HG02610 (cell line): ENCODE data around the gene SMTNL1.

Experiments used
- ATAC-seq: cut with Tn5 transposase; IDR thresholded peaks from one replicate; pipeline ENCODE4 v1.9.1; 2021; ENCODE audit warnings: mild to moderate bottlenecking, moderate library complexity; ENCODE audit not compliant: unreplicated experiment

Gene SMTNL1, protein sequence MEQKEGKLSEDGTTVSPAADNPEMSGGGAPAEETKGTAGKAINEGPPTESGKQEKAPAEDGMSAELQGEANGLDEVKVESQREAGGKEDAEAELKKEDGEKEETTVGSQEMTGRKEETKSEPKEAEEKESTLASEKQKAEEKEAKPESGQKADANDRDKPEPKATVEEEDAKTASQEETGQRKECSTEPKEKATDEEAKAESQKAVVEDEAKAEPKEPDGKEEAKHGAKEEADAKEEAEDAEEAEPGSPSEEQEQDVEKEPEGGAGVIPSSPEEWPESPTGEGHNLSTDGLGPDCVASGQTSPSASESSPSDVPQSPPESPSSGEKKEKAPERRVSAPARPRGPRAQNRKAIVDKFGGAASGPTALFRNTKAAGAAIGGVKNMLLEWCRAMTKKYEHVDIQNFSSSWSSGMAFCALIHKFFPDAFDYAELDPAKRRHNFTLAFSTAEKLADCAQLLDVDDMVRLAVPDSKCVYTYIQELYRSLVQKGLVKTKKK

DNA sequence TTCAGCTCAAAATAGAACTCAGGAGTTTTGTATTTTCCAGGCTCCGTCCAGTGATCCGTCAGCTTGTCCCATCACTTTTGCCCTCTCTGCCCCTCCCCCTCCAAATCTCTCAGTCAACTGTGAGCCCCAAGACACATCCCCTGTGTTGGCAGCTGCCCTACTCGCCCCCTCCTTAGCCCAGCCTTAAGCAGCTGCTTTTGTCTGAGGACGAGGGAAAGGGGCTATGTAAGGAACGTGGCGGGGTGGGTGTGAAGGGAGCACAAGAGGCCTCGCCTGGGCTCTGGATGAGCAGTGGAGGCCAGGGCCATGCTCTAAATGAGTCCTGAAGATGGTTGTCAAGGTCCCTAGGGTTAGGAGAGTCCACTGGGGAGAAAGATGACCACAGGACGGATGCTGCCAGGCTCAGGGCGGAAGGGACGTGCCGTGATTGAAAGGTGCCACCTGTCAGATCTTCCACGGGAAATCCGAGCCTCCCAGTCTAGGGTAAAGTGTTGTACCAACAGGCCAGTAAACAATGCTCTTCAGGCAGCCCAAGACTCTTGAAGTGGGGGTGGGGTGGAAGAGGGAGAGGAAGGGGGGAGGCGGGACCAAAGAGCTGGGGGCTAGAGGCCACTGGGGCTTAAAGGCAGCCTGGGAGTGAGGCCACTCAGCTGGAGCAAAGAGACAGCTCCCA, at the start of gene SMTNL1:
SMTNL1 (plus strand) TSS at position 649 of the 673 bp plus-strand sequence. CDS start 5,048 bp downstream, outside the sequence.
- no peak for ATAC-seq

DNA sequence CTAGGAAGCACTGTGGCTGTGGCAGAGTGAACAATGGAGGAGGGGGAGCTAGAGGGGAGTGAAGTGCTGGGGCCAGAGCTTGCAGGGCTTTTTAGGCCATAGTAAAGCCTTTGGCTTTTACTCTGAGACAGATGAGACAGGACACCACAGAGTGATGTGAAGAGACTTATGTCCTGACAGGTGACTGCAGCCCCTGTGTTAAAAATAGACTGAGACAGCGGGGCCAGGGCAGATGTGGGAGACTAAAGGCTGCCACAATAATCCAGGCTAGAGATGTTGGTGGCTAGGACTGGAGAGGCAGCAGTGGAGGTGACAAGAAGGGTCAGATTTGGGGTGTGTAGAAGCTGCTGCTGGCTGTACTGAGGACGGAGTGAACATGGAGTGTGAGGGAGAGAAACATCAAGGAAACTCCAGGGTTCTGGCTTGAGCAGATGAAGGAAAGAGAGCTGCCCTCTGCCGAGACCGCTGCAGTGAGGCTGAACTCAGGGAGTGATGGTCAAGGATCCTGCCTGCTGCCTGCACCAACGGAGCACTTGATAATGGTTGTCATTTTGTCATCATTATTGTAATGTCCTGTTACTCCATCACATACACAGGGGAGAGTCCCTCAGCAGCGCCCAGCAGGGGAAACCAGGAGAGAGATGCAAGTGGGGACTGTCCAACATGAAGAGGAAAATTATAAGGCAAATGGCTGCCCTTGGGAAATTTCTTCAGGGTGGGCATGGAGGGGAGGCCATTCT, 49.3 kb upstream of the SMTNL1 start:
- no peak for ATAC-seq

DNA sequence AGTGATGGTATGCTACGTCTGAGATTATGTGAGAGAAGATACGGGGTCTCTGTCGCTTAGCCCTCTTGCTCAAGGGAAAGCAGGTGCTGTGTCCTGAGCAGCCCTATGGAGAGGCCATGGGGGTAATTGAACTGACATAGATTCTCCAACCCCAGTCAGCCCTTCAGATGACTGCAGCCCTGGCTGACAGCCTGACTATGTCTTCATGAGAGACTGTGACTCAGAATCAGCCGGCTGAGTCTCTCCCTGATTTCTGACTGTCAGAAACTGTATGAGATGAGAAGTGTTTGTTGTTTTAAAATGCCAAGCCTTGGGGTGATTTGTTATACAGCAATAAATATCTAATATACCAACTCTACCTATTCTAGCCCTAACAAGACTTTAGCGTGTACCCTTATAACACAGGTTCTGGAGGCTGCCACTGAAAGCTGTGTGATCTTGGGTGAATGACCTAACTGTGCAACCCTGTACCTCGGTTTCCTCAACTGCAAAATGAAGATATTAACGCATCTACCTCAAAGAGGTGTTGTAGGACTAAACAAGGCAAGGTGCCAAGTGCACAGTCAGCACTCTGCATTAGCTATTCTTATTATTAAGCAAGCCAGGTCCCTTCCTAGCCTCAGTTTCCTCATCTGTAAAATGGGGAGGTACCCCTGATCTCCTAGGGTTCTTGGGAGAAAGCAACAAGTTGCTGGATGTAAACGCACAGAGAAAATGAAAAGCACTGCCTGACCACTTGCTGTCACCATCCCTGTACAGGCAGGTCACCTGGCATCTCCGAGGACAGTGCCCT, 46.7 kb upstream of the SMTNL1 start:
- ATAC-seq = no peak

DNA sequence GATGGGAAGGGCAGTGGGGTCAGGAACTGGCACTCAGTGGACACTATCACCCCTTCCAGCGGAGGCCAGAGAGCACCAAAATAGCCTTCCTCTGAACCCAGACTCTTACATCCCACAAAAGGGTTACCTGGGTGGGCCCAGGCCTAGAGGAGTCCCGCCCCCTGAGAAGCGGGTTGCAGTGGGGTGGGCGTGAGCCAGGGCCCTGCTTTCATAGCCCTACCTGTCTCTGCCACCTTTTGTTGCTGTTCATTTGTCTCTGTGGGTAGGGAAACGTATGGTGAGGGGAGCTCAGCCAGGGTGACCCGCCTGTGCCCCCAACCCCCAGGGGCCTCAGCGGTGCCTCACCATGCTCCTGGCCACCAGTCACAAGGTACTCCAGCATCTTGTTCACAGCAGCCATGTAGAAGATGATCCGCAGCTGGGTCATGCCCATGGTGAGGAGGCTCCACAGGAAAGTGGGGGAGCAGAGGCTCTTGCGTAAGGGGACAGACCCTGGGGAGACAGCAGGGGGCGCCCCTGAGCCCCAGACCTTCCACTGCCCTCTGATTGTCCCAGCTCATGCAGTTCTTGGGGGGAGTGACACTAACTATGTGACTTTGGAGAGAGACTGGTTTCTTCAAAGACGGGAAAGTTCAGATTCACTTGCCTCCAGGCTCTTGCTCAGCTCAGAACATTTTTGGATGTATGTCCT, 45.9 kb upstream of the SMTNL1 start:
- ATAC-seq = no peak

DNA sequence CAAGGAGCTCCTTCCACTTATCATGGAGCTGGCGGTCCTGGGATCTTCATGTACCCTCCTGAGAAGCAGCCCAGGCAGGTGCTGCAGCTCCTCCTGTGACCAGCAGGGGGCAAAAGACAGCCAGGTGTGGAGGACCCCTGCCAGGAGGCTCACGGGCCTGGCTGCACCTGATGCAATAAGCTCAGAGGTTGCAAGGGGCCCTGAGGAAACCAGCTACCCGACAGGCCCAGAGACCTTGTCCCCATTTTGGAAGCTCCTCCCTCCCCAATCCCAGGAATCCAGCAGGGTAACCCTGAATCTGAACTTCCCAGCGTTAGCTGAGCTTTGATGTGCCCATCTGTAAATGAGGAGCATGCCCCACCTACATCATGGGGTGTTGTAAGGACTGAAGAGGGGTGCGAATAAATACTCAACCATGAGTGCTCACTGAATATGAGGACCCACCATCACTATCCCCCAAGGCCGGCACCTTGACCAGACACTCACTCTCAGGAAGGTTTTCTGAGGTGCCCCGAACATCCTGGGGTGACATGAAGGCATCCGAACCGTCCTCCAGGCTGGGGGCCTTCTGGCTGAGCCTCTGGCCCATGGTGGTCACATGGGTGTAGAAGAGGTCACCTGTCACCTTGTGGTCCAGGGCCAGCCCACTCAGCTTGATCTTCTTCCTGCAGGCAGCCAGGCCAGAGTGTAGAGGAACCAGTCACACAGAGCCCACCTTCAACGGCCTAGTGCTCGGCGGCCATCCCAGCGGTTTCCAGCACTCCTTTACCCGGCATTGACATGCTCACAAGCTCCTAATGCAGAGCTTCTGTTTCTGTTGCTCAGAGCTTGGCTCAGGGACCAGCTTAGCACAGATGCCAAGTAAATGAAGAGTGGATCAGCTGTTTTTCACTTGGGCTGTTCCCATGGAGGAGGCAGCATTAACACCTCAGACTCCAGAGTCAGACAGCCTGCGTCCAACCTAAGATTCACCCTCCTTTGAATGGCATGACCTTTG, 43.6 kb upstream of the SMTNL1 start:
- no peak for ATAC-seq

DNA sequence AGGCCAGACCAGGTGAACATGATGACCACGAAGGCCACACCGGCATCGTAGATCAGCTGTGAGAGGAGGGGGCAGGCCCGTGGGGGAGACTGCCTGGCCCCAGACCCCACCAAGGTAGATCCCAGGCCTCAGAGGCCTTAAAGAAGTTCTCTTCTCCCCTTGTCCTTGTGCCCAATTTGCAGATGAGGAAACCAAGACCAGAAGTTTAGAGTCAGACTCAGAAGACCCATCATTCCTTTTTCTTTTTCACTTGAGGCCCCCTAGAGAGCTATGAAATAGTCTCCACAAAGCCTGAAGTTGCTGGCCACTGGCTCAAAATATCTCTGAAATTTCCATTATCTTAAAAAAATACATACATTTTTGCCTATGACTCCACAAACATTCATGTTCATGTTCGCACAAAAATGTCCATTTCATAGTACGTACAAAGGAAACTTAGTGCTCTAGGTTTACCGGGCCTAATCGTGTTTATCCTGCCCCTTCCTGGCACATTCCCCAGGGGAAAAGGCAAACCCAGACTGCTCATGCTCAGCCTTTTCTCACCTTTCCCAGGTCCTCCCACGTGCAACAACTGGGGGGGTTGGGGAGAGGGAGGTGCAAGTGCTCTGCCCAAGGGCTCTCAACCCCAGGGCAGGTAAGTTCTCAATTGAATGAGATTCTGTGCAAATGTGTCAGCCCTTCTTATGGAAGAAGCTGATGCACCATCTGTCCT, 41.1 kb upstream of the SMTNL1 start:
- ATAC-seq = no peak

DNA sequence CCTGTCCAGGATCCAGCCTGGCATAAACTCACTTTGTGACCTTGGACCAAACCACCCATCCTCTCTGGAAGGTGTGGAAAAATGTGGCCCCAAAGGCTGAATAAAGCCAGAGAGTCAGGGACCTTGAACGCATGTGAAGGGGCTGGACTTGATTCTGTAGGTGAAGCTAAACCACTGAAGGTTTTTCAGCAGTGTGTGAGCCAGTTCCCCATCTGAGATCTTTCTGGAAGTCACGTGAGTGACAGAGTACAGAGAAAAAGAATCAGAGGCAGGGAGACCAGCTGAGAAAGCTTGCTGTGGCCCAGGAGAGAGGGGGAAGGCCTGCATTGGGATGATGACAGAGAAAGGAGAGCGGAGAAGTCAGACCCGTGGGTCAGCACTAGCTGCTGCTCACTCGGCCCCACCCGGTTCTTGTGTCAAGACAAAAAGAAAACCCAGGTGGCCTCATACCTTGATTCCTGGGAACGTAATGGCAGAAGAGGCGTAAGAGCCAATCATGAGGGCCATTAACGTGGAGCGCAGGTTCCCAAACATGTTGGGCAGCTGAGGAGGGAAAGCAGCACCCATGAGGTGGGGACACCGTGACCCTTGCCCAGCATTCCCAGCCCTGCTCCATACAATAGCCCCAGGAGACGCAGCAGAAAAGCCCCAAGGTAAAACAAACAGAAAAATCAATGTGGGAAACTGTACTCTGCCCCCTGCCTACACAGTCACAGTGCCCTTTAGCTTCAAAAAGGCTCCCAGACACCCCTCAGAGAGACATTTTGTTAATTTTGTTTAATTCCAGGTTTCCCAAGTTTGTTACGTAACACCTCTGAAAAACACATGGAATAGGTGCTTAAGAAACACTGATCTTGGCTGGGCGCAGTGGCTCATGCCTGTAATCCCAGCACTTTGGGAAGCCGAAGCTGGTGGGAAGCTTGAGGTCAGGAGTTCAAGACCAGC, 39.8 kb upstream of the SMTNL1 start:
- no peak for ATAC-seq

DNA sequence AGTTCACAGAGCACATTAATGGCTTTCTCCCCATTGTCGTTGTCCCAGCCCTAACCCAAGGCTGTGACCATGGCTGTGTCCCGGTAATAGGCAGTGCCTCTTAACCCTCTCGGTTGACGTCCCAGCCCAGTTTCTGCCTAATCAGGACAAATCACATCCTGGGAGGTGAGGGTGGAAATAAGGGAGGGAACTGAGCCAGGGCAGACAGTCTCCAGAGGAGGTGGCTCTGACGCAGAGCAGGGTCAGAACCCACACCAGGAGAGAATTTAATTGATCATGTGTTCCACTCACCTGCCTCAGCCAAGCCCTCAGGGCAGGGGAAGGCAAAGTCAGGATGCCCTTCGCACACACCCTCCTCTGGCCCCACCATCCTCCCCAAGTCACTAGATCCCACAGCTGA, 38.9 kb upstream of the SMTNL1 start:
- ATAC-seq = no peak

DNA sequence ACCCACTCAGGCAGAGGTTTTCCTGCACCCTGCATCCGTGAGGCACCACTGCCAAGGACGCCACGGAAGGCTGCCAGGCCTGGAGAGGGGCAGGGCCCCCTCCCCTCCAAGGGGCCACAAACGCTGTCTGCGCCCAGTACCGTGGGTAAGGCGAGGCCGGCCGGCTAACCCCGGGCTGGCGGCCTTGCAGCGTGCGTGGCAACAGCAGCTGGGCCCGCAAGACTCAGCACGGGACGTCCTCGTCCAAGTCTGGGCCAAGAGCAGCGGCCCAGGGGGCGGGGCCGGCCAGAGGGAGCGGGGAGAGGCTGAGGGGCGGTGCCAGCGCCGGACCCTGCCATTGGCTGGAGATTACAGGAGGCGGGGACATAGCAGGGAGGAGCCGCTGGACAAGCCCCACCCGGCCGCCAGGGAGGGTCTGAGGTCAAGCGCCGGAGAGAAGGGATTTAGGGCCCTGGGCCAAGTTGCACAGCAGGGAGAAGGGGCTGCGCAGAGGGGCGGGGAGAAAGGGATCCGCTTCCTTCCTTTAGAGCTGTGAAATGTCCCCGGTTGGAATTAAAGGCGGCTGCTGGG, 37.9 kb upstream of the SMTNL1 start:
- peak; percentile 100 for ATAC-seq

DNA sequence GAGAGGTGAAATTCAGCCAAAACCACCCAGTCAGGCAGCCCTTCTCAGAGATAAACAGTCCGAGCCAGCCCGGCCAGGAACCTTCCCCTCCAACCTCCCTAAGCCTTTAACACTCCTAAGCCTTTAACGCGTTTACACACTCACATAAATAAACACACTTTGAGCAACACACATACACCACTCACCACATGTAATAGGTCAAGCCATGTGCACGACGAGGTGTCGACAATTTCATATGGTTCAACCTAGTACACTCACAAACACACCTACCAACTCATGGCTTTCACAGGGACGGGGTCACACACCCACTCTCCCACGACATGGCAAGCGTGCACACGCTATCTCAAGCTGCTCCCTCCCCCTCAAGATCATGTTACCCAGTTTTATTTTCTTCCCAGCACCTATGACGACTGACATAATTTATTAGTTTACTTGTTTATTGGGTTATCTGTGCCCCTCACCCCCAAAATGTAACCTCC, 37.4 kb upstream of the SMTNL1 start:
- ATAC-seq = no peak

DNA sequence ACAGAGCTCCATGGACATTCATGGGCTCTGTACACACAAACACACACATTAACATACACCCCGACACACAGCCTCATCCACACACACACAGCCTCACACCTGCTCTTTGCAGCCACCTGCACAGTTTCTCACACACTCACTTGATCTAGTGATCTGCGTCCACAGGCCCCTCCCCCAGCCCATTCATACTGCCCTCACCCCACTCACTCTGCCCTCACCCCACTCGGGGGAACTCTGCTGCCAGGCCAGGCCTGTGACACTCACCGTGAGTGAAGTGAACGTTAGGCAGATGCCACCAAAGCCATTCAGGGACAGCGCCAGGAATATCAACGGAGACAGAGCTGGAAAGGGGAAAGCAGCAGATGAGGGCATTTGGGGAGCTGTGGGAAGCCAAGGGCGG, 36.9 kb upstream of the SMTNL1 start:
- no peak for ATAC-seq

DNA sequence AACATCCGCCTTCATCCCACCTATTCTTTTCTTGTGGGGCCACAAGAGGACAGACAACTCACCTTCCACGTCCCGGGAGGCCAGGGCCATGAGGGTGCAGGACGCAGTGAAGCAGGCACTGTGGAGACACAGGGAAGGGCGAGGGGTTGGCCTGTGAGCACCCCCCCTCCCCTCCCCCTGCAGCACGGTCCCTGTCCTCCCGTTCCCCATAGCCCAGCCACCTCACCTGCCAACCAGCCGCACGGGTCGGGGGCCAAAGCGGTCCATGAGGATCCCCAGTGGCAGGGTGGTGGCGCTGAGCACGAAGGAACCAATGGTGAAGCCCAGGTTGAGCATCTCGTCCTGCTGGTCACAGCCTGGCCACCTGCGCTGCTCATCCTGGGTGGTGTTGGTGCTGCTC, 36.5 kb upstream of the SMTNL1 start:
- ATAC-seq = no peak

DNA sequence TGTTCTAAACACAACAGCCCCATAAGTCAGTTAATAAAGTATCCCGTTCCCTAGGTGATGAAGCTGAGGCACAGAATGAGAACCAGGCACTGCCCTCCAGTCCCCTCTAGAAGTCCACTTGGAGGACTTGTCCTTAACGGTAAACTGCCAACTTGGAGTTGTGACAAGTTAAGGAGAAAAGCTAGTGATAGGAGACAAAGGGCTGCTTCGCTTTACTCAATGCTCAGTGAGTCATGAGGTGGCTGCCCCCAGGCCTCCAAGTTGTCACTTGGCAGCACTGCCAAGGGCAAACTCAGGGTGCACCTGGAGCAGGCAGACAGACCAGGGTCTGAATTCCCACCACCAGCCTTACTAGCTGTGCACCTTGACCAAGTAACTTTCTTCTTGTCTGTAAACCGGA, 35.4 kb upstream of the SMTNL1 start:
- no peak for ATAC-seq

DNA sequence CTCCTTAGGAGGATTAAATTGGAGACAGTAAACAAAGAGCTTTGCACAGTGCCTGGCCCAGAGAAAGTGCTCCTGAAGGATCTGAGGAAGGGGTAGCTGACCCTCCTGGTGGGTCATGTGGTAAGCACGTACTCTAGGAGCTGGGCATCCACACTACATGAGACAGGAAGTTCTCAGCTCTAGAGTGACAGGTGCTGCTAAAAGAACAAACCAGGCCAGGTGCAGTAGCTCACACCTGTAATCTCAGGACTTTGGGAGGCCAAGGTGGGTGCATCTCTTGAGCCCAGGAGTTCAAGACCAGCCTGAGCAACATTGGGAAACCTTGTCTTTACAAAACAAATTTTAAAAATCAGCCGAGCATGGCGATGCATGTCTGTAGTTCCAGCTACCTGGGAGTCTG, 35.0 kb upstream of the SMTNL1 start:
- no peak for ATAC-seq

DNA sequence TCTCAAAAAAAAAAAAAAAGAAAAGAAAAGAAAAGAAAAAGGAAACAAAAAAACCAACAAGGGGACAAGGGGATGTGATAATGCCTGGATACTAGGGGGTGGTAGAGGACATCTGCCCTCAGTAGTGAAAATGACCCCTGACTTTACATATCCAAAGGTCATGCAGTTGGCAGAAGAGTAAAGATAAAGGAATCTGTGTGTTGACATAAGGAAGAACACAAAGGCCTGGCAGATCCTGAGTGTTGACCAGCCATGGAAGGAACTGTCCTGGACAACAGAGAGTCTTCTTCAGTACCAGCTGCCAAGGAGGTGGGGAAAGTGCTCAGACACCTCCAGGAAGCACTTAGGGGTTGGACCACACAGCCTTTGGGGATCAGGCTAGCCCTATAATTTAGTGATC, 34.5 kb upstream of the SMTNL1 start:
- no peak for ATAC-seq

DNA sequence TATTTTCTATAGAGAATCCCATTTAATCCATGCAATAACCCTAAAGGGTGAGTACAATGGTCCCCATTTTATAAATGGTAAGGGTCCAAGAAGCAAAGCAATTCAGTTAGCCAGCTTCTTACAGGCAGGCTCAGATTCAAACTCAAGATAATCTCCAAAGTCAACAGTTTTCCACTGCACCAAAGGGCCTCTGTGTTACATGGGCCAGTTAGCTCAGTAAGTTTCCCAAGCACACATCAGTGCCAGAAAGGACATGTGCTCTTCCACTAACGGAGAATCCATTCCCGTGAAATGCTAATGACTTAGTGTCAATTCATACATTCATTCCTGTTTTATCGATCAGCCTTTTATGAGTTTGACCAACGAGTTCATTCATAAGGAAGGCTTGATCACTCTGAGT, 32.9 kb upstream of the SMTNL1 start:
- no peak for ATAC-seq

DNA sequence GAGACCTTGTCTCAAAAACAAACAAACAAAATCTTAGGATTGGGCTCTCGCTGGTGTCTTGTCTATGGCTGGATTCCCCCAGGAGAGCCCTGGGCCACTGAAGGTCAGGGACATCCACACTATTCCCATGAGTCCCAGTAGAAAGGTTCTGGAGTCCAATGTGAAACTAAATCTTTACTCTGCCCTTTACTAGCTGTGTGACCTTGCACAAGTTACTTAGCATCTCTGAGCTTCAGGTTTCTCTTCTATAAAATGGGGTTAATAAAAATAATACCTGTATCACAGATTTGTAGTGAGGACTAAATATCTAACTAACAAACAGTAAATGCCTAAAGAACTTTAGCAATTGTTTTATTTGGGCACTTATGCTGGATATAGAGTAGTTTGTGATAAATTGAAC, 30.9 kb upstream of the SMTNL1 start:
- ATAC-seq = no peak
